DMS153 treated with DMSO at 0.1 percent for 48 hours (cell line): ENCODE results near the gene PGBD2.
"Not testable (repeated sequence)": the region's sequence is repeated elsewhere in the genome, so short reads cannot be mapped to it uniquely, and the experiment has no call there.

ENCODE experiments used
- DNase-seq: peaks from one replicate; lab custom pipeline; 2025; ENCODE audit not compliant: unreplicated experiment; lab: John Stamatoyannopoulos, UW

The PGBD2 gene, protein sequence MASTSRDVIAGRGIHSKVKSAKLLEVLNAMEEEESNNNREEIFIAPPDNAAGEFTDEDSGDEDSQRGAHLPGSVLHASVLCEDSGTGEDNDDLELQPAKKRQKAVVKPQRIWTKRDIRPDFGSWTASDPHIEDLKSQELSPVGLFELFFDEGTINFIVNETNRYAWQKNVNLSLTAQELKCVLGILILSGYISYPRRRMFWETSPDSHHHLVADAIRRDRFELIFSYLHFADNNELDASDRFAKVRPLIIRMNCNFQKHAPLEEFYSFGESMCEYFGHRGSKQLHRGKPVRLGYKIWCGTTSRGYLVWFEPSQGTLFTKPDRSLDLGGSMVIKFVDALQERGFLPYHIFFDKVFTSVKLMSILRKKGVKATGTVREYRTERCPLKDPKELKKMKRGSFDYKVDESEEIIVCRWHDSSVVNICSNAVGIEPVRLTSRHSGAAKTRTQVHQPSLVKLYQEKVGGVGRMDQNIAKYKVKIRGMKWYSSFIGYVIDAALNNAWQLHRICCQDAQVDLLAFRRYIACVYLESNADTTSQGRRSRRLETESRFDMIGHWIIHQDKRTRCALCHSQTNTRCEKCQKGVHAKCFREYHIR

DNA sequence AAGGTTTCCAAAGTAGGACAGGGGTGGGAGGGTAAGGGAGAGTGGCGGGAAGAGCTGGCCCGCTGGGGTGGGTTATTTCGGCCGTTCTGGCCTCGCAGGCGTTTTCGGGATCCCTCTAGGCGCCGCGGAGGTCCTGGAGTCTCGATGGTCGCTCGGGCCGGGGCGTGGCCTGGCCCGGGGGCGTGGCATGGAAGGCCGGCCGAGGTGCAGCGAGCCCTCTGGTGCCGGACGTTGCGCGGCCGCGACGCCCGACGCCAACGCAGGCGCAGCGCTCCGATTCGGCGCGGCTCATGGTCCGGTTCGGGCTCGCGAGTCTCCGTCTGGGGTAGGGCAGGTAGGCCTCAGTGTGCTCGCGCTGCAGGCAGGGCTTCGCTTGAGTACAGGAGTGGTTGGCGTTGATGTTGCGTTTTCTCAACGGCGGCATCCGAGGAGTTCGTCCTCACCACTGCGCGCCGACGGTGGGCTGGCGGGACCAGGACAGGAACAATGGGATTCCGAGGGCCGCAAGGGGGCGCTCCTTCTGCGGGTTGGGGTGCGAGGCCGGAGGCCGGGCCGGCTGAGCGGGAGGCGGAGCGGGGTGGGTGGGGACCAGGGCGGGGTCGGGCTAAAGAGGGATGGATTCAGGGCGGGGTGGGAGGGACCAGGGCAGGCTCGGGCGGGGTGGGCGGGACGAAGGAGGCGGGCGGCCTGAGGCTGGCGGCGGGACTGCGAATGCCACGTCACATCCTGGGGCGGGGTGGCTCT, at the start of gene PGBD2:
Gene PGBD2 (plus strand): TSS at position 227 of the 744 bp plus-strand sequence. CDS start 7,628 bp downstream, outside the sequence.
- DNase-seq = peak; percentile 99

DNA sequence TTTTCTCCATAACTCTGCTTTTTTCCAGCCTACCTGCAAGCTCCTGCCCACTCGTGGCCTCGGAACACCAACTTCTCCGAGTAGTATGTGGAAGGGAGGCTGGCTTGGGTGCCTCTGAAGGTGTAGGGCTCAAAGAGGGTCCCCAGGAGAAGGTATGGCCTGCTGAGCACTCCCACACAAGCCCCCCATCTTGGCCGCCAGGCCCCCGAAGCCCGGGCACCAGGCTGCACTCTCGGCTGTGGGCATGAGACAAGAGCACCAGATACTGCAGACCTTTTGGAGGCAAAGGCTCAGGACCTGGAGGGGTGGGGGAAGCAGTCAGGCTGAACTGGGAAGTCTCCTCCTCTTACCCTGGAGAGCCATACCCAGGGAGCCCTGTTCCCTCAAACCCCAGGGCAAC, 48.8 kb upstream of the PGBD2 start:
- DNase-seq = no peak

DNA sequence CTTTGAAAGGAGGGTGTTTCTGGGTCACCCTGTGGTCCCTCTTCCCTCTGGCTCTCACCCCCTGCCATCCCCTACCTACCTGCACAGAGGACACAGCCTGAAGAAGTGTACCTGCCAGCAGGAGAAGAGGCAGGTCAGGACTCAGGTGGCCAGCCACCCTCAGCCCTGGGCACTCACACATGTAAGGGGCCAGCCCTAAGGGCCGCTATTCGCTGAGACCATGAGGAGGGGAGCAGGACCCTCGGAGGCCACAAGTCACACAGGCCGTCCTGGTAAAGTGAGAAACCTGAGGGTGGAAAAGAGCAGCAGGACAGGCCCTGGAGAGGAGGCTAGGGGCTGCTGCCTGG, 48.3 kb upstream of the PGBD2 start:
- DNase-seq = no peak

DNA sequence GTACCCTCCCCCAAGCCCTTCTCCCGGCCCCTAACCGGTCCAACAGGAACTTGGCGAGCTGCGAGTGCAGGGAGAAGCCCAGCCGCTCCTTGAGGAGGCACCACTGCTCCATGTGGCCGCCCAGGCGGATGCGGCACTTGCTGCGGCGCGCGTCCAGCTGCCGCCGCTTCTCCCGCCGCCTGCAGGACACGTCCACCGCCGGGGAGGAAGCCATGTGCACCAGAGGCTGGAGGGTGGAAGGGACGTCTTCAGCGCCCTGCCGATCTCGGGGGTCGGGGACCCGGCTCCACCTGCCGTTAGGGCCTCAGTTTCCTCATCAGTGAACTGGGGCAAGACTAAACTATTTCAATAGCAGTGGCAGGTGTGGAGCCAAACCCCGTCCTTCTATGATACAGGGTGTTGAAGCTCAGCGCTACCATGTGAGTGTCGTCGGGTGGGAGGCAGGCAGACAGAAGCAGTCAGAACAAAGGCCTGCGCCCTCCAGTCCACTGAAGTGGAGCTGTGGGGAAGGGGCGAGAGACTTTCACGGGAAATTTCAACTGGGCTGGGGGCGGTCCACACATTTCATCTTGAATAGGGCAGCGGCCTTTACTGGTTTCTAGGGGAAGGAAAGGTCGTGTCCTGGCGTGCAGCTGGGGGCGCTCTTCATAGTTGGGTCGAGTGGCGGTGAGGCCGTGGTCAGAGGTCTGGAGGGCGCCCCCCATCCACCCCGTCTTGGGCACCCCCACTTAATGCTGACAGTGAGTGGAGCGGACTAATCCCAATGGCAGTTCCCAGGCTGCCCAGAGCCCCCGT, 47.7 kb upstream of the PGBD2 start:
- peak; percentile 62 for DNase-seq

DNA sequence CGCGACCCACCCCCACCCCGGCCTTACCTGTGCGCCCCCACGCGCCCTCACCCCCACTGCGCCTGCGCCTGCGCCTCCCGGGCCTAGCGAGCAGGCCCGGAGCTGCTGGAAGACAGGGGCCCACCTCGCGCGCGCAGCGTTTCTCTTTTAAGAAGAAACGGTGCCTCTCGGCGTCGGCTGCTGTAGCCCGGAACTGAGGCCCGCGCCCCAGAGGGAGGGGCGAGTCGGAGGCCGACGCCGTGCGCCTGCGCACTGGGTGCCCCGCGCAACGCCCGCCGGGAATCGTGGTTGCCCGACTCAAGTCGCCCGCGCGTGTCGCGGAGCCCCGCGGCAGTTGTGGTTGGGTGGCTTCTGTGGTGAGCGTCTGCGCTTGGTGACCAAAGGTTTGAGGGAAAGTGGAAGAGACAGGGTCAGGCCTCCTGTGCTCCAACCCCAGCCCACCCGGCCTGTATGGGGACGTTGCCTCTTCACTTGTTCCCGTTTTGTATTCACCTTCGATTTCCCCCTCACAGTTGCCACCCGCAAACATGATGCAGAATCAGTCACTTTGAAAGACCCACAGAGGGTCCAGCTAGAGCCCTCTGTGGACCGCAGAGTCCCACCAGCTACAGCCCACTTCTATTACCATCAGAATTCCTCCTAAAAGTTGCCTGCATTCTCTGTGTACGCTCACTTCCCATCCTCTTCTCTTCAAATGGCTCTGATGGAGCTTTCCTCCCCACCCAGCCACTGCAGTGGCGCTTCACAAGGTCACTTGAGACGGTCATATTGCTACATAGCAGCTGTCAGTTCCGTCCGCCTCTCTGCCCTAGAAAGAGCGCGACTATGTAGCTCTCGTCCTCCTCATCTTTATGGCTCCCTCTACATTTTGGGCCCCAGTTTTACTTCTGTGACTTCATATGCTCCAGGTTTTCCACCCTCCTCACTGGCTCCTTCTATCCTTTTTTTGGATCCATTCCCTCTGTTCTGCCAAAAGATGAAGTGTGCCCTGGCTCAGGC, 46.8 kb upstream of the PGBD2 start, which contains the start of gene ZNF692:
Gene ZNF692 (minus strand): TSS at position 195 of the 999 bp plus-strand sequence. CDS start 776 bp downstream, outside the sequence.
- peak; percentile 98 for DNase-seq

DNA sequence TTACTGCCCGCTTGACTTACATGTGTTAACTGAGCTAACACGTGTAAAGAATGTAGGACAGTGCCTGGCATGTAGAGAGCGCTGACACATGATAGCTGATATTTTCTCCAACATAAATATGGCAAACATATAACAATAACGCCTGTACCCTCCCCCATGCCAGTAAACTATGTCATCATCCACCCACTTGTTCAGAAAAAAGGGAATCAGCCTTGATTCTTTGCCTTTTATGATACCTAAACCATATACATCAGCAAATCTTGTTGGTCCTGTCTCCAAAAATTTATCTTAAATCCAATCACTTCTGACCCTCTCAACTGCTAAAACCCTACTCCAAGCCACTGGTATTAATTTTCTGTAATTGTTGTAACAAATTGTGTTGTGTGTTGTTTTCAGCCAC, 46.0 kb upstream of the PGBD2 start:
- DNase-seq = no peak

DNA sequence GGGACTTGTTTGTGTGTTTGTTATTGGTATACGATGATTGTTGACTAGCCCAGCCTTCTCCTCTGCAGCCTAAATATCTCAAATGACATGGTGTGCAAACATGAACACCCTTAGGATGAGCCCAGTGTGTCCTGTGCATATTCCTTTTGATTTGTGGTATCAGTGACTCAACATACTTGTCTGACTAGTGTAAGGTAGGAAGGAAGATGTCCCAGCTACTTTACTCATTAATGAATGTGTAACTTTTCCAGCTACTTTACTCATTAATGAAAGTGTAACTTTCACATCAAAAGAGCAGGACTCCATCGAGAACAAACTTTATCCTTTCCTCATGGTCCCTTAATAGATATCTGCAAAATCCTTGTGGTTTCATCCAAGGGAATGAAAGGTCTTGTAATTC, 44.4 kb upstream of the PGBD2 start:
- no peak for DNase-seq

DNA sequence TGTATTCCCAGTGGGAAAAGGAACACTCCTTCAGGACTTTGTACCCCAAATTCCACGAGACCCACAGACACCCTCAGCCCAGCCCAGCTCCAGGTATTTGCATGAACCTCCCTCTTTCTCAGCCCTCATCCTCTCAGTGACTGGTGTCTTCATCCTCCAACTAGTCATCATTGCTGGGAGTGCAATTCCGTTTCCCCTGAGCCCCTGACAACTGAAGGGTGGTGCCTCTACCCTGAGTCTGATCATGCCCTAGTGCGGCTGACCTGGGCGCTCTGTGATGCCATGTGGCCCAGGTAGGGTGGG, 43.4 kb upstream of the PGBD2 start:
- DNase-seq = no peak

DNA sequence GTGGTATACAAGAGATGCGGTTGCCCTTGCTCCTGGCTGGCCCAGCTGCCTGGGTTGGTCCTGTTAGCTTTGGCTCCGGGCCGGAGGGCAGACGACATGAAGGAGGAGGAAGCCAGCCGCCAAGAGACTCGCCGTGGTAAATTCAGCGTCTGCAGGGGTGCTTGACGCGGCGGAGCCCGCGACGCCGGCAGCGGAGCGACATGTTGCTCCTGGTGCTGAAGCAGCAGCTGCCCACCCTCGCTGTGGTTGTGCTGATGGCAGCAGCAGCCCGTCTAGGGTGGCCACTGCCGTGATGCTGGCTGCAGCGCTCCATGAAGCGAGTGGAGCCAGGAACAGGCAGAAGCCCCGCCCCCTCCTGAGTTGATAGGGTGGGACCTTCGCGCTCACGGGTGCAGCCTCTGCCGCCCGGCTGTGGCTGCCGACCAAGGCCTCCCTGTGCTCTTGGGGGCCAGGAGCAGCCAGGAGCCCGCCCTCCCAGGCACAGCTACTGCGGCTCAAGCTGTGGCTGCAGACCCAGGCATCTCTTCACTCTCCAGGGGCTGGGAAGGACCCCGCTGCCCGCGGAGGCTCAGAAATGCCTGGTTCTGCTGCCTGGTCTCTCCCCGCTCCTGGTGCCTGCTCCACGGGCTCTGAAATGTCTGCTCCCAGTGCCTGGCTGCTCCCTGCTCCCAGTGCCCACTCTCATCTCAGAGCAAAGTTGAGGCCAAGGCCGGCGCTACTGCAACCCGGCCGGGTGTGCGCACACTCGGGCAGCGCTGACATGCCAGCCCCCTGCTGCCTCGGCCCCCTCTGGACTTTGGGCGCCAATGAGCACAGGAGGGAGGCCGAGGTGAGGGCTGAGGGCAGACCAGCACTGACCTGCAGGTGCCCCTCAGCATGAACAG, 42.8 kb upstream of the PGBD2 start:
- DNase-seq = peak; percentile 92

DNA sequence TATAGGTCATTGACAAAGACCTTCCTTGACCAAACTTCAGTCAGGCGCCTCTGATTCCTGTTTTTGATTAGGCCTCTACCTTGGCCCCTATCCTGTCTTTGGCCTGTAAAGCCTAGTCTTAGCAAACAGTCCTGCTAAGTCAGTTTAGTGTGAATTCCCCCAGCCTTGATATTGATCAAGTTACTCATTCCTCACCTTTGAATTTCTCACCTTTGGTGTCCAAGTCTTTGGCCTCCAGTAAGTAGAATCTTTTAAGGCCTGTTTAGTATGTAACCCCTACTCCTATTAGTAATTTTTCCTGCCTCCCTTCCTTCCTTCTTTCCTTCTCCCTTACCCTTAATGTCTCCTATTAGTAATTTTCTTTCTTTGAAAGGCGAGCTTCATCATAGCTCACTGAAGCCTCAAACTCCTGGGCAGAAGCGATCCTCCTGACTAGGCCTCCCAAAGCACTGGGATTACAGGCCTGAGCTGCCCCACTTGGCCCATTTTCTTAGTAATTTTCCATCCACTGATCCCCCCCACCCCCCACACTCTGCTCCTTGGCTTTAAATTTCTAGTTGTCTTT, 34.1 kb upstream of the PGBD2 start:
- no peak for DNase-seq

DNA sequence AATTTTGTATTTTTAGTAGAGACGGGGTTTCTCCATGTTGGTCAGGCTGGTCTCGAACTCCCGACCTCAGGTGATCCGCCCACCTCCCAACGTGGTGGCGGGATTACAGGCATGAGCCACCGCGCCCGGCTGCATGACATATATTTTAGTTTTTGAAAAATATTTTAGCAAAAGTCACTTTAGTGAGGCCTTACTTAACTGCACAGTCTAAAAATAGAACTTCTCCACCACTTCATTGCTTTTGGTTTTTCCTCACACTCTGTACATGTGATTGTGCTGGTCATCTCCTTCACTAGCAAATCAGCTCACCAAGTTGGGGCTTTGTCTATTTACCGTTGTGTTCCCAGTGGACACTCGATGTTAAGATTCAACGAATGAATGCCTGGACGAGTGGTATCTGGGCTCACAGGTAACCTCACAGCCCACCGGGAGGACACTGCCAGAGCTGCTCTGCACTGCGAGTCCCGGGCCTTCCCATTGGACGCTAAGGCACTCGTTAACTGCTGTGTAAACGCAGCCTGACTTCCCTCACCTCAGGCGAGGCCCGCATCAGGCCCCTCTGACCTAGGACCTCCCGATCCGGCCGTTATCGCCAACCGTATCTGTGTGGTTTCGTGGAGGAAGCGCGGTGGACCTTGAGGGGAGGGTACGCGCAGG, 33.2 kb upstream of the PGBD2 start:
- peak; percentile 91 for DNase-seq

DNA sequence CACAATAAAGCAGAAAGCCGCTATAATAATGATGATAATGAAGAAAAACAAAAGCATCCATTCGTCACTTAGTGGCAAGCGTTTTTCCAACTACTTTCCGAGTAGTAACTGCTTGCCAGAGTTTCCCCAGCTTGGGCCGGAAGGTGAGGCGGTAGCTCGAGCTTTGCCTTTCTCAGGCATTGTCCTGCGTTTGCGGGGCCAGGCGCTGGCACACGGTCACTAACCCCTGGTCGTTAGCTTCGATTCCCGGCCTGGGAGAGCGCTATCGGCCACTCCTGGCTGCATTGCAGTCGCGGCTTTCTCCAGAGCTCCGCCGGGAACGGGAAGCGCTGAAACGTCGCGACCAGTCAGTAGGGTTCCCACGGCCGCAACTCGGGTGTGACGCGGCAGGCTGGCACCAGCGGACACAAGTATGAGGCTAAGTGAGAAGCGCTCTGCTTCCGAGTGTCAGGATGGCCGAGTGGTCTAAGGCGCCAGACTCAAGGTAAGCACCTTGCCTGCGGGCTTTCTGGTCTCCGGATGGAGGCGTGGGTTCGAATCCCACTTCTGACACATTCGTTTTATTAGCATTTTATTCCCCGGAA, 32.5 kb upstream of the PGBD2 start:
- DNase-seq = peak; percentile 99

DNA sequence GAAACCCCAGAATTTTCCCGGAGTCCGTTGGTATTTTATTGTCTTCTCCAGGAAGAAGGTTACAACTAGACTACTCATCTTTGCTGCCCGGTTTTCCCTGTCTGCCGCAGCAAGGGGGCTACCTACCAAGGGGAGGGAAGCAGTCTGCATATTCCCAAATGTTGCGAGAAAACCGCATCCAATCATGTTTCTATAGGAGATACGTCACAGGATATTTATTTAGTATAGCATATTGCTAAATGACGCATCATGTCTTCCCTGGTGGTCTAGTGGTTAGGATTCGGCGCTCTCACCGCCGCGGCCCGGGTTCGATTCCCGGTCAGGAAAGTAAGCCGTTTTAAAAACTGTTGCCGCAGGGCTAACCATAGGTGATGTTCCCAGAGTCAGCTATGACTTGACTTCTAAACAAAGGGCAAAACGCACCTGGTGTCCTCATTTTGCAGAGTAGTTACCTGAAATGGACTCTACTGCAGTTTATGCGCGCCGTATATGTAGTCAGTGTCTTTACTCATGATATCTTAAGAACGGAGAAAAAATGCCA, 32.0 kb upstream of the PGBD2 start:
- DNase-seq = peak; percentile 99

DNA sequence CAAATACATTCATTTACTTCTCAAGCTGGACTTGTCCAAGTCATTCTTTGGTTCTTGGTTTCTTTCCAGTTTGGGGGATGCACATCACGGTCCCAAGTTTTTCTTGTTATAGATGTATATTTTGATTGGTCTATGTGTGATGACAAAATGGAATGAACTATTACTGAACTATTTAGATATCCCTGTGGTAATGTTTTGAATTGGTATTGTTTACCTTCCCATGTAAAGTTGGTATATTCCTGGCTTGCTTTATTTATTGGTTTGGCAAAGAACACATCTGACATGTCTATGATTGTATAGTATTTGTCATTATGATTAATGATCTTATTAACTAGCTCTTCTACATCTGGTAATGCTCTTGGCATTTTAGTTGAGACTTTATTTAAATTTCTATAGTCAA, 24.8 kb upstream of the PGBD2 start:
- DNase-seq = no peak

DNA sequence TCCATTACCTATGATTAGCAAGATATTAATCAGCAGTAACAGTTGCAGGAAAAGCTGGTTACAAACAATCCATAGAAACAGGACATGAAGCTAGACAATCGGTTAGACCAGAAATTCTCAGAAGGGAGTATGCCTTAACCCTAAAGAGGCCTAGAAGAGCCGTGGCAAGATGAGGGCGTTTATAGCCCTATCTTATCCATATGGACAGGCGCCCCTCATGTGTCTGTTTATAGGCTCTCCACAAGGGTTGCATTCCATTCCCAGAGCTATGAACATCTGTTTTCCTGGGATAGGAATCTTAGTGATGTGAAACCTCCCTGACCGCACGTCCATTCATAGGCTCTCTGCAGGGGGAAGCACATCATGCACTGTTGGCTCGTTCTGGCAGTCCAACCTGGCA, 23.6 kb upstream of the PGBD2 start:
- not testable (repeated sequence) for DNase-seq

DNA sequence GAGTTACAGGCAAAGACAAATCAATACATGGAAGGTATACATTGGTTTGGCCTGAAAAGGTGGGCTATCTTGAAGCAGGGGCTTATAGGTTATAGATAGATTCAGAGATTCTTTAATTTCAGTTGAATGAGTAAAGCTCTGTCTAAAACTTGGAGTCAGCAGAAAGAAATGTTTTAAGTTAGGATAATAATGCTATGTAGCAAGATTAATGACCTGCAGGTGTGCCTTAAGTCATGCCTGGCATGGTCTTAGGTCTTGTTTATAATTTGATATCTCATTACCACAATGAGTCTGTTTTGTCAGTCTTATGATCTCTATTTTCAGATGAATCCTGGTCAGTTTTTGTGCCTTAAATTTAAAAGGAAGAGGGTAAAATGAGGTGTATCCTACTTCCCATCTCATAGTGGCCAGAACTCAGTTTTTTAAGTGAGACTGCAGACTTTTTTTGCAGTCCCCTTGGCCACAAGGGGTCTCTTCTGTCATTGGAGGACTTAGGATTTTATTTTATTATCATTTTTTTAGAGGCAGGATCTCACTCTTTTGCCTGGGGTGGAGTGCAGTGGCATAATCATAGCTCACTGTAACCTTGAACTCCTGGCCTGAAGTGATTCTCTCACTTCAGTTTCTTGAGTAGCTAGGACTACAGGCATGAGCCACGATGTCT, 21.3 kb upstream of the PGBD2 start:
- DNase-seq = no peak

DNA sequence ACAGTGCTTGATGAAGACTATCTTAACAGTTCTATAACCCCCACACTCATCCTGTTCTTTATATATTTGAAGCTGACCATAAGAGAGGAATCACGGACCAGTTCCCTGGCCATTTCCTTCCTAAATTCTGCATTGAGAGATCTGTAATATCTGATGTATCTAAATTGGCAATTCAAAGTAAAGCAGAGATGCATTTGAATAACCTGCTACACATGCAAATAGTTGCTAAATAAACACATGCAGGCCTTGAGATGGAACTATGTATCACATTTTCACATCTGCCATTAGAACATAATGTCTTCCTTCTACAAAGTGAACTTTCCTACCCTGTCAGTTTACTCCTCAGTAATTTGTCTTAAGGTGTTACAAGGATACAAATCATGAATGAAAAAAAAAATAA, 20.4 kb upstream of the PGBD2 start:
- DNase-seq = no peak
